ENCODE data around the gene FAXDC2.
A peak's percentile ranks its signal among the peaks of the same experiment; 100 is the strongest.

The FAXDC2 gene

GRCh38 chr5:154857530-154858296, 7.3 kb upstream of the FAXDC2 start (continued):
- TF ChIP-seq ZNF513 (tag by site-specific recombination; IDR thresholded peaks at IDR 0.05) (no peak), ZNF677 (tag by site-specific recombination; IDR thresholded peaks at IDR 0.05) (no peak), ZNF596 (tag by site-specific recombination; IDR thresholded peaks at IDR 0.05) (no peak), ZNF514 (tag by site-specific recombination; IDR thresholded peaks at IDR 0.05) (no peak), ZNF48 (tag by site-specific recombination; IDR thresholded peaks at IDR 0.05) (no peak), ZFHX2 (tag by site-specific recombination; conservative IDR thresholded peaks at IDR 0.05) (peak; percentile 80), ZNF2 (tag by site-specific recombination; IDR thresholded peaks at IDR 0.05) (no peak), ZNF19 (tag by site-specific recombination; IDR thresholded peaks at IDR 0.05; ENCODE audit: low read depth) (no peak), PATZ1 (tag by site-specific recombination; IDR thresholded peaks at IDR 0.05) (peak; percentile 96; the same call in 1 of the 2 replicates), ZNF521 (tag by site-specific recombination; IDR thresholded peaks at IDR 0.05) (no peak), REPIN1 (tag by site-specific recombination; IDR thresholded peaks at IDR 0.05; ENCODE audit: low read depth) (no peak), ZNF341 (tag by site-specific recombination; IDR thresholded peaks at IDR 0.05; ENCODE audit: low read depth) (peak; percentile 46; the same call in 1 of the 2 replicates), ZNF311 (tag by site-specific recombination; IDR thresholded peaks at IDR 0.05; ENCODE audit: borderline replicate concordance) (no peak), ZBTB21 (tag by site-specific recombination; IDR thresholded peaks at IDR 0.05) (0 out of 2 replicates have a peak, but pooled peaks have one; percentile 24), SALL2 (tag by site-specific recombination; IDR thresholded peaks at IDR 0.05; ENCODE audit: borderline replicate concordance) (no peak), ZNF37A (tag by site-specific recombination; IDR thresholded peaks at IDR 0.05) (no peak), ZNF548 (tag by site-specific recombination; IDR thresholded peaks at IDR 0.05) (no peak), ZNF211 (tag by site-specific recombination; IDR thresholded peaks at IDR 0.05; ENCODE audit: low read depth) (no peak), ZBTB10 (tag by site-specific recombination; IDR thresholded peaks at IDR 0.05) (peak; percentile 85), ZNF76 (tag by site-specific recombination; IDR thresholded peaks at IDR 0.05; ENCODE audit: borderline replicate concordance, low read depth) (0 out of 2 replicates have a peak, but pooled peaks have one; percentile 8), HIC1 (tag by site-specific recombination; IDR thresholded peaks at IDR 0.05) (peak; percentile 97), KLF17 (tag by site-specific recombination; IDR thresholded peaks at IDR 0.05) (peak; percentile 55; the same call in 1 of the 2 replicates), ZNF544 (tag by site-specific recombination; IDR thresholded peaks at IDR 0.05) (no peak), ZNF501 (tag by site-specific recombination; IDR thresholded peaks at IDR 0.05) (peak; percentile 94), ZNF670 (tag by site-specific recombination; IDR thresholded peaks at IDR 0.05; ENCODE audit: low read depth) (no peak), ZNF157 (tag by site-specific recombination; IDR thresholded peaks at IDR 0.05) (no peak), HOXD13 (CRISPR knock-in tag; IDR thresholded peaks at IDR 0.05; ENCODE audit: borderline replicate concordance) (no peak), ZBTB6 (tag by site-specific recombination; IDR thresholded peaks at IDR 0.05) (no peak), OVOL3 (tag by site-specific recombination; IDR thresholded peaks at IDR 0.05) (no peak), ZNF248 (tag by site-specific recombination; IDR thresholded peaks at IDR 0.05) (no peak)

All from HEK293 (cell line).